Gastroesophageal sphincter (tissue), 4 donors: ENCODE data around the gene GNAQ. TPM values are rescaled to one million over a fixed set of nuclear protein-coding genes. Genes with fewer than 3 reads are reported as not detected.

Experiments
- ATAC-seq: fragments of 150-250 bp; one replicate; pipeline ENCODE4 v1.9.1; 2016; ENCODE audit warnings: mild to moderate bottlenecking, moderate library complexity
- H3K27ac ChIP-seq, 4 donors: fragments of 200-600 bp; sonication (generic) in 3 of 4; 1 replicate in 3 of 4; 2 replicates in 1 of 4; pipeline ENCODE4 v1.5.1; 2016 to 2019
- H3K27me3 ChIP-seq: fragments of 200-600 bp; sonication (generic); one replicate; pipeline ENCODE4 v1.5.1; 2019
- H3K36me3 ChIP-seq, 2 donors: fragments of 200-600 bp; sonication (generic); one replicate each; pipeline ENCODE4 v1.5.1; 2019; ENCODE audit warnings: control low read depth in 1 of 2
- H3K4me1 ChIP-seq, 3 donors: fragments of 200-600 bp; sonication (generic); 1 replicate in 2 of 3; 2 replicates in 1 of 3; pipeline ENCODE4 v1.5.1; 2016 to 2019; ENCODE audit warnings: control low read depth in 2 of 3
- H3K4me3 ChIP-seq, 2 donors: fragments of 200-600 bp; sonication (generic); one replicate each; pipeline ENCODE4 v1.5.1; 2019; ENCODE audit warnings: mild to moderate bottlenecking in 1 of 2, moderate library complexity in 1 of 2
- H3K9me3 ChIP-seq, 3 donors: fragments of 200-600 bp; sonication (generic); one replicate each; pipeline ENCODE4 v1.5.1; 2017 to 2019; ENCODE audit warnings: control low read depth in 2 of 3
- EP300 ChIP-seq: sonication (generic); formaldehyde crosslinking; IDR thresholded peaks from one replicate; pipeline ENCODE4 v1.6.1; 2017; ENCODE audit warnings: antibody characterized with exemption, mild to moderate bottlenecking
- POLR2A ChIP-seq, 2 donors: fragments of 450-650 bp; IDR thresholded peaks; one replicate each; pipeline ENCODE4 v1.6.1; 2017; ENCODE audit warnings: antibody characterized with exemption in 2 of 2, mild to moderate bottlenecking in 2 of 2, moderate library complexity in 1 of 2
- POLR2AphosphoS5 ChIP-seq: sonication (generic); formaldehyde crosslinking; IDR thresholded peaks from one replicate; pipeline ENCODE4 v1.6.1; 2017; ENCODE audit warnings: antibody characterized with exemption
- WGBS, 2 donors: methylation state at CpG; one replicate each; pipeline ENCODE4 v1.1.5; 2018; ENCODE audit warnings: low coverage in 1 of 2; 5-methylcytosine and 5-hydroxymethylcytosine counted together
- total RNA-seq, 4 donors: library from RNA; depleted of rRNA; stranded (reverse); fragments of >200 nt; gene quantifications; one replicate each; pipeline ENCODE4 v1.1.0, GENCODE V29; 2016
- TF ChIP-seq, protein P1 (sequence below), 4 experiments: fragments of 200-600 bp in 2 of 4; fragments of 450-650 bp in 2 of 4; sonication (generic) in 1 of 4; IDR thresholded peaks; one replicate each; pipeline ENCODE4 v1.5.1; 2017 to 2019; ENCODE audit warnings: antibody characterized with exemption in 4 of 4, mild to moderate bottlenecking in 2 of 4, moderate library complexity in 2 of 4

Gene GNAQ
- total RNA-seq, 4 donors from 2014 or later: 57.6 to 86.4 (median 70.8) TPM

DNA sequence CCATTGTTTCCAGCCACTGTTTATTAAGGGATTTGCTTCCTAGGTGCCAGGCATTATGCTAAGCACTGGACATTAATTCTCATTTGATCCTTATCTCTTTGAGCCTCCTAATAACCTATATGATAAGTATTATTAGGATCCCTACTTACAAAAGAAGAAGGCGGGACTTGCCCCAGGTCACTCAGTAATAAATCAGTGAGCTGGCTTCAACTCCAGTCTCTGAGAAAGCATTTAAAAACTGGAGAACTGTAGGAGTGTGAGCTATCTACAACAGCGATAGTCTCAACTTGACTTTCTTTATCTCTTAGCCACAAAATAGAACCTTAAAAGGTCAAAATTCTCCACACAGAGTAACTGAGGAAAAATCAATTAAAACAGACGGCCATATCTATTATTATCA, 155.0 kb downstream of the GNAQ start:
- H3K4me1 ChIP-seq: peaks cover 3 to 40% (median 10%) of the 10 kb centered on the region in 3 donors
- no peak overlapping the region for H3K27ac ChIP-seq
- H3K36me3 ChIP-seq: no peaks in the 10 kb centered on the region
- 81 to 84% methylated on average over 3 of the region's 3 CpGs for WGBS, 2 donors
- no peaks in the 10 kb centered on the region for H3K9me3 ChIP-seq
- no peak for ATAC-seq
- TF ChIP-seq, protein P1, sequence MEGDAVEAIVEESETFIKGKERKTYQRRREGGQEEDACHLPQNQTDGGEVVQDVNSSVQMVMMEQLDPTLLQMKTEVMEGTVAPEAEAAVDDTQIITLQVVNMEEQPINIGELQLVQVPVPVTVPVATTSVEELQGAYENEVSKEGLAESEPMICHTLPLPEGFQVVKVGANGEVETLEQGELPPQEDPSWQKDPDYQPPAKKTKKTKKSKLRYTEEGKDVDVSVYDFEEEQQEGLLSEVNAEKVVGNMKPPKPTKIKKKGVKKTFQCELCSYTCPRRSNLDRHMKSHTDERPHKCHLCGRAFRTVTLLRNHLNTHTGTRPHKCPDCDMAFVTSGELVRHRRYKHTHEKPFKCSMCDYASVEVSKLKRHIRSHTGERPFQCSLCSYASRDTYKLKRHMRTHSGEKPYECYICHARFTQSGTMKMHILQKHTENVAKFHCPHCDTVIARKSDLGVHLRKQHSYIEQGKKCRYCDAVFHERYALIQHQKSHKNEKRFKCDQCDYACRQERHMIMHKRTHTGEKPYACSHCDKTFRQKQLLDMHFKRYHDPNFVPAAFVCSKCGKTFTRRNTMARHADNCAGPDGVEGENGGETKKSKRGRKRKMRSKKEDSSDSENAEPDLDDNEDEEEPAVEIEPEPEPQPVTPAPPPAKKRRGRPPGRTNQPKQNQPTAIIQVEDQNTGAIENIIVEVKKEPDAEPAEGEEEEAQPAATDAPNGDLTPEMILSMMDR (IDR thresholded peaks at IDR 0.05): no peak
- TF ChIP-seq POLR2A (IDR thresholded peaks at IDR 0.05): no peak
- no peak for TF ChIP-seq POLR2AphosphoS5
- no peak for TF ChIP-seq EP300
- no peak overlapping the region for H3K4me3 ChIP-seq
- H3K27me3 ChIP-seq: no peaks in the 10 kb centered on the region

DNA sequence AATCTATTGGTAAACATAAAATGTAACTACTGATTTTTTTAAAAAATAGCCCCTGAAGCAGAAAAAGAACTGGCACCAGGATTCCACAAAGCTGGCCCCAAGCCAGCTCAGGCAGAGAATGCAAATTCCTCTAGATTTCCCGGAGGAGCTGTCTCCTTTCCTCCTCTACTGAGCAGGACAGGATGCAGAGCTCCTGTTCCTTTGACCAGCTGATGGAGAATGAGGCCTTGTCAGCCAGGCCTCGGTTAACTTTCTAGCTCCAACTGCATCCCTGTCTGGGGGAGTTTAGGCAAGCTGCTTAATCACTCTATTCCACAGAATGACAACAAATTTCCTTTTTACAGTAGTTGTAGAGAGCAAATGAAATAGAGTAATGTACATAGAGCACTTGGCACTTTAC, 155.5 kb downstream of the GNAQ start:
- no peaks in the 10 kb centered on the region for H3K9me3 ChIP-seq
- peaks cover 3 to 40% (median 10%) of the 10 kb centered on the region in 3 donors for H3K4me1 ChIP-seq
- TF ChIP-seq EP300: no peak
- TF ChIP-seq, protein P1 (IDR thresholded peaks at IDR 0.05): no peak
- TF ChIP-seq POLR2A (IDR thresholded peaks at IDR 0.05): no peak
- TF ChIP-seq POLR2AphosphoS5: no peak
- no peak overlapping the region for H3K4me3 ChIP-seq
- no peaks in the 10 kb centered on the region for H3K36me3 ChIP-seq
- 0 to 12% methylated on average over 1 to 2 of the region's 2 CpGs for WGBS, 2 donors
- ATAC-seq: no peak
- H3K27me3 ChIP-seq: no peaks in the 10 kb centered on the region
- H3K27ac ChIP-seq: no peak overlapping the region

DNA sequence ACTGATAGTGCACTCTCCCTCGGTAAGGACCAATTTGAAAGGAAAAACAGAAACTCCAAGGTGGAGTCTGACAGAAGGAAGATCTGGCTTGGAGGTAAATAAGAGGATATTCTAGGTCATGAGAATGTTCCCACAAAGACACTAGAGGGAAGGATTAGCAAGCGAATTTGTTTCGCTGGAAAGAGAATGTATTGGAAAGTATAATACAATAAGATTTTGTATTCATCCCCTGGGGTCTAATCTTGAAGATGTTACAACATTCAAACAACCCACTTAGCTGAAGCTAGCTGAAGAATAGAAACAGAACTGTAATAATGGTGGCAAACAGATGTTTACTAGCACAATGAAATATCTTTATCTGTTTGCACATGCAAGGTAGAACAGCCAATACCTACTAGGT, 158.7 kb downstream of the GNAQ start:
- TF ChIP-seq, protein P1 (IDR thresholded peaks at IDR 0.05): no peak
- TF ChIP-seq POLR2AphosphoS5: no peak
- TF ChIP-seq POLR2A (IDR thresholded peaks at IDR 0.05): no peak
- no peak for TF ChIP-seq EP300
- H3K9me3 ChIP-seq: no peaks in the 10 kb centered on the region
- no peak overlapping the region for H3K4me3 ChIP-seq
- no peaks in the 10 kb centered on the region for H3K36me3 ChIP-seq
- WGBS, 2 donors: 50 to 77% methylated on average over 3 of the region's 3 CpGs
- peaks cover 3 to 33% (median 10%) of the 10 kb centered on the region in 3 donors for H3K4me1 ChIP-seq
- ATAC-seq: no peak
- no peaks in the 10 kb centered on the region for H3K27me3 ChIP-seq
- H3K27ac ChIP-seq: no peak overlapping the region

DNA sequence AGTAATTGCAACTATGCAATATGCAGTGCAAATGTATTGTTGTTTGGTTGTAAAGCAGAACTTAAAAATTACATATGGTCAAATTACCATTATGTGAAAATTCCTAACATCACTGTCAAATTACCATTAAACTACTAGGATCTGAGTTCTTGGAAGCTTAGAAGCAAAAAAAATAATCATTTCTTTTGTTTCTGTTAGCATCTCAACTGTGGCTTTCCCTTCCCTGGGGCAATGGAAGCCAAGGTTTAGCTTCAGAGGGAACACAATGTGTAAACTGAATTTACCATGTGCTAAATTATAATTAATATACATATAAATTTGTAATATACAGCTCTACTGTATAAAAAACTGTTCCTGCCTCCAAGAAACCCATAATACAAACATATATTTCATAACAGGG, 159.4 kb downstream of the GNAQ start:
- H3K4me3 ChIP-seq: no peak overlapping the region
- ATAC-seq: no peak
- no peak overlapping the region for H3K27ac ChIP-seq
- H3K9me3 ChIP-seq: no peaks in the 10 kb centered on the region
- H3K4me1 ChIP-seq: peaks cover 3 to 33% (median 10%) of the 10 kb centered on the region in 3 donors
- no peak for TF ChIP-seq EP300
- TF ChIP-seq, protein P1 (IDR thresholded peaks at IDR 0.05): no peak
- TF ChIP-seq POLR2AphosphoS5: no peak
- no peak for TF ChIP-seq POLR2A (IDR thresholded peaks at IDR 0.05)
- H3K27me3 ChIP-seq: no peaks in the 10 kb centered on the region
- H3K36me3 ChIP-seq: no peaks in the 10 kb centered on the region

DNA sequence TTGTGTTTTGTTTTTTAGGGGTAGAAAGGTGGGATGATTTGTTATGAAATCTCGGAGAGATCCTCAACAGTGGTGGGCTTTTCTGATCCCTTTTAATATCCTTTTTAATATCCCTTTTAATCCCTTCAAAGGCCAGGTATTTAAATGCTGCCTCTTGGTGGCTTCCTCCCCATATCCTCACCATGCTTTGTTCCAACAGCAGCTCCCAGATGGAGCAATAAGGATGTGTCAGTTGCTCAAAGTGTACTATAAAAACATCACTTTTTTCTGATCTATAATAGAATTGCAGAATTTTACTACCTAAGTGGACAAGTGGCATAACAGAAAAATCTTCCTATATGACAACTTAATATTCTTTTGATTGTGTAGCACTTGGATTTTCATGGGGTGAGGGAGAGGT, 160.1 kb downstream of the GNAQ start:
- Histone ChIP-seq H3K4me1 (peaks cover 3 to 32% (median 7%) of the 10 kb centered on the region in 3 donors), H3K27me3 (no peaks in the 10 kb centered on the region), H3K27ac (no peak overlapping the region), H3K4me3 (no peak overlapping the region), H3K9me3 (no peaks in the 10 kb centered on the region), H3K36me3 (no peaks in the 10 kb centered on the region)
- WGBS, 2 donors: 92 to 100% methylated on average over 1 of the region's 1 CpG
- TF ChIP-seq EP300 (no peak), POLR2A (IDR thresholded peaks at IDR 0.05) (no peak)
- TF ChIP-seq, protein P1 (IDR thresholded peaks at IDR 0.05): no peak
- no peak for ATAC-seq
